B cell (primary cell): Measurements from ENCODE around the gene AOC3. TPM values are rescaled to one million over a fixed set of nuclear protein-coding genes. Genes with fewer than 3 reads are reported as not detected.

ENCODE experiments used
- ATAC-seq: fragments of 200-7000 bp; cut with Tn5 transposase; one replicate; pipeline ENCODE4 v1.10.0; 2021; ENCODE audit warnings: low read depth, mild to moderate bottlenecking, moderate number of reproducible peaks, moderate library complexity
- CTCF ChIA-PET: fragments of 350-600 bp; sonication (Branson Sonifier 250); formaldehyde crosslinking; loops from one replicate; lab custom pipeline; 2021; ENCODE audit warnings: antibody characterized with exemption, inconsistent platforms; lab: Charles Lee
- POLR2A ChIA-PET: fragments of 350-600 bp; sonication (Branson Sonifier 250); formaldehyde crosslinking; loops from one replicate; lab custom pipeline; 2021; ENCODE audit warnings: antibody characterized with exemption; lab: Charles Lee
- DNase-seq: peaks from one replicate; pipeline ENCODE4 v3.0.0; 2013
- H2AFZ ChIP-seq: 2 replicates; pipeline ENCODE4 v1.6.1; 2012; ENCODE audit warnings: mild to moderate bottlenecking, low read depth, low read length; ENCODE audit not compliant: insufficient read depth, poor library complexity, severe bottlenecking
- H3K27ac ChIP-seq, 2 donors: 1 replicate in 1 of 2; 2 replicates in 1 of 2; pipeline ENCODE4 v1.5.1; 2012 to 2013; ENCODE audit warnings: low read length in 2 of 2, mild to moderate bottlenecking in 2 of 2, moderate library complexity in 1 of 2
- H3K27me3 ChIP-seq, 4 experiments: fragments of 200-600 bp in 1 of 4; sonication (generic) in 1 of 4; replicated peaks in 1 of 4; 1 replicate in 2 of 4; 2 replicates in 2 of 4; pipeline versions ENCODE4 v1.6.1 to v1.7.0; 2013 to 2016; ENCODE audit warnings: low read length in 3 of 4, mild to moderate bottlenecking in 2 of 4, mixed read lengths in 1 of 4, moderate library complexity in 1 of 4; ENCODE audit not compliant: insufficient read depth in 4 of 4, control insufficient read depth in 3 of 4; ENCODE audit errors: control extremely low read depth in 1 of 4
- H3K36me3 ChIP-seq, 2 experiments: replicated peaks in 1 of 2; 1 replicate in 1 of 2; 2 replicates in 1 of 2; pipeline versions ENCODE4 v1.6.1 to v1.7.1; 2013; ENCODE audit warnings: low read length in 1 of 2; ENCODE audit not compliant: insufficient read depth in 2 of 2, control insufficient read depth in 1 of 2; ENCODE audit errors: control extremely low read depth in 1 of 2, extremely low read depth in 1 of 2
- H3K4me1 ChIP-seq, 2 donors: fragments of 200-600 bp in 1 of 2; sonication (generic) in 1 of 2; 1 replicate in 1 of 2; 2 replicates in 1 of 2; pipeline versions ENCODE4 v1.5.1 to v1.6.1; 2013 to 2017; ENCODE audit warnings: low read length in 2 of 2; ENCODE audit not compliant: control insufficient read depth in 2 of 2, insufficient read depth in 2 of 2
- H3K4me2 ChIP-seq: replicated peaks from 2 replicates; pipeline ENCODE3; 2012; ENCODE audit warnings: mild to moderate bottlenecking, low read depth, low read length; ENCODE audit not compliant: poor library complexity, severe bottlenecking
- H3K4me3 ChIP-seq, 5 experiments: fragments of 200-600 bp in 1 of 5; sonication (generic) in 1 of 5; 1 replicate in 3 of 5; 2 replicates in 2 of 5; pipeline versions ENCODE4 v1.5.1 to v1.7.0; 2011 to 2016; ENCODE audit warnings: low read length in 4 of 5, mild to moderate bottlenecking in 4 of 5, low read depth in 2 of 5, control low read depth in 1 of 5, moderate library complexity in 1 of 5; ENCODE audit not compliant: insufficient read depth in 1 of 5; ENCODE audit errors: control extremely low read depth in 1 of 5, extremely low read depth in 1 of 5
- H3K79me2 ChIP-seq: fragments of 200-600 bp; sonication (generic); one replicate; pipeline ENCODE4 v1.6.0; 2016; ENCODE audit warnings: low read length; ENCODE audit not compliant: control insufficient read depth, insufficient read depth
- H3K9ac ChIP-seq: fragments of 200-600 bp; sonication (generic); 2 replicates; pipeline ENCODE4 v1.6.1; 2017; ENCODE audit warnings: mild to moderate bottlenecking, low read length, moderate library complexity
- H3K9me3 ChIP-seq, 3 donors: one replicate each; pipeline versions ENCODE4 v1.6.1 to v1.7.1; 2013; ENCODE audit warnings: low read length in 2 of 3; ENCODE audit not compliant: control insufficient read depth in 2 of 3, insufficient read depth in 1 of 3; ENCODE audit errors: control extremely low read depth in 1 of 3
- H4K20me1 ChIP-seq: 2 replicates; pipeline ENCODE4 v1.6.0; 2012; ENCODE audit warnings: mild to moderate bottlenecking, low read length; ENCODE audit not compliant: insufficient read depth, control insufficient read depth, poor library complexity, severe bottlenecking
- H3K27ac Mint-ChIP-seq: one replicate; pipeline ENCODE4 v1.8.0; 2021; ENCODE audit warnings: mixed read lengths
- H3K27me3 Mint-ChIP-seq: one replicate; pipeline ENCODE4 v1.8.0; 2021; ENCODE audit warnings: mixed read lengths
- H3K4me1 Mint-ChIP-seq: one replicate; pipeline ENCODE4 v1.8.0; 2021; ENCODE audit warnings: mixed read lengths
- H3K4me3 Mint-ChIP-seq: one replicate; pipeline ENCODE4 v1.8.0; 2021; ENCODE audit warnings: mixed read lengths
- H3K9me3 Mint-ChIP-seq: one replicate; pipeline ENCODE4 v1.8.0; 2022; ENCODE audit warnings: mixed read lengths; ENCODE audit not compliant: insufficient read depth
- CTCF ChIP-seq: fragments of 200-600 bp; IDR thresholded peaks from one replicate; pipeline ENCODE4 v1.8.0; 2022; ENCODE audit warnings: antibody characterized with exemption, mild to moderate bottlenecking
- EZH2 ChIP-seq: IDR thresholded peaks from 2 replicates; pipeline ENCODE4 v1.6.1; 2012; ENCODE audit warnings: borderline replicate concordance, low read depth, mild to moderate bottlenecking, moderate library complexity, low read length; ENCODE audit not compliant: insufficient read depth, poor library complexity, severe bottlenecking
- WGBS: methylation state at CpG from one replicate; pipeline ENCODE4 v1.1.5; 2013; ENCODE audit warnings: missing lambda C conversion rate; ENCODE audit not compliant: insufficient coverage; 5-methylcytosine and 5-hydroxymethylcytosine counted together
- intact Hi-C: fragments of 100-400 bp; cut with micrococcal nuclease; formaldehyde crosslinking; loops from one replicate; pipeline ENCODE4 v1.10.0; 2022
- polyA plus RNA-seq: library from polyadenylated mRNA; depleted of rRNA; stranded (reverse); fragments of >200 nt; gene quantifications from 2 replicates; pipeline ENCODE4 v1.2.3, GENCODE V29; 2012
- total RNA-seq, 2 donors: library from RNA; stranded (reverse); fragments of 120-200 nt in 1 of 2; gene quantifications; 1 replicate in 1 of 2; 2 replicates in 1 of 2; pipeline versions ENCODE4 v1.2.3 to v1.2.4, GENCODE V29; 2013 to 2022

The AOC3 gene
- total and polyA plus RNA-seq, 2 donors (not counting 1 experiment from before 2014, with no cell fraction given): 1.2 to 1.5 TPM

- no peak for DNase-seq
- H3K27ac ChIP-seq: no peak overlapping the region
- no peaks in the 10 kb centered on the region for H3K36me3 ChIP-seq
- H3K4me1 Mint-ChIP-seq: no peaks in the 10 kb centered on the region
- H3K9ac ChIP-seq: no peak overlapping the region
- no peak overlapping the region for H3K4me2 ChIP-seq
- no peak overlapping the region for H3K27ac Mint-ChIP-seq
- intact Hi-C loops: no loop called here
- H3K9me3 ChIP-seq: peaks cover 0 to 5% (median 4%) of the 10 kb centered on the region in 3 donors
- H3K27me3 Mint-ChIP-seq: peaks cover 24% of the 10 kb centered on the region
- 95% methylated on average over 5 of the region's 13 CpGs for WGBS
- H4K20me1 ChIP-seq: no peaks in the 10 kb centered on the region
- H3K27me3 ChIP-seq: peaks cover 0 to 11% (median 0%) of the 10 kb centered on the region in 4 experiments
- no peaks in the 10 kb centered on the region for H3K79me2 ChIP-seq
- ChIA-PET POLR2A (no interaction called here), CTCF (no interaction called here)
- no peaks in the 10 kb centered on the region for H3K4me1 ChIP-seq
- TF ChIP-seq CTCF (no peak), EZH2 (no peak)
- no peak overlapping the region for H3K4me3 Mint-ChIP-seq
- no peak overlapping the region for H3K4me3 ChIP-seq
- ATAC-seq: no peak
- H2AFZ ChIP-seq: no peak overlapping the region
- no peaks in the 10 kb centered on the region for H3K9me3 Mint-ChIP-seq
Measured at GRCh38 chr17:42872251-42872965, 21.4 kb downstream of the AOC3 start.

- Histone ChIP-seq H4K20me1 (no peaks in the 10 kb centered on the region), H3K9me3 (peaks cover 0 to 5% (median 4%) of the 10 kb centered on the region in 3 donors), H3K27ac (no peak overlapping the region), H3K4me2 (no peak overlapping the region), H3K4me3 (no peak overlapping the region), H3K27me3 (peaks cover 0 to 13% (median 0%) of the 10 kb centered on the region in 4 experiments), H3K9ac (no peak overlapping the region), H2AFZ (no peak overlapping the region), H3K4me1 (no peaks in the 10 kb centered on the region), H3K79me2 (no peaks in the 10 kb centered on the region), H3K36me3 (no peaks in the 10 kb centered on the region)
- Mint-ChIP-seq H3K27me3 (peaks cover 31% of the 10 kb centered on the region), H3K4me3 (no peak overlapping the region), H3K4me1 (no peaks in the 10 kb centered on the region), H3K9me3 (no peaks in the 10 kb centered on the region), H3K27ac (no peak overlapping the region)
- no peak for TF ChIP-seq CTCF
- TF ChIP-seq EZH2: no peak
- ATAC-seq: no peak
- POLR2A ChIA-PET: no interaction called here
- 90% methylated on average over 4 of the region's 6 CpGs for WGBS
- no peak for DNase-seq
- intact Hi-C loops: no loop called here
- CTCF ChIA-PET: no interaction called here
Measured at GRCh38 chr17:42873315-42873714, 22.3 kb downstream of the AOC3 start.
